Smooth muscle cell (in vitro differentiated cells): ENCODE results near the gene NR4A3. TPM values are rescaled to one million over a fixed set of nuclear protein-coding genes. Genes with fewer than 3 reads are reported as not detected.

Experiments
- DNase-seq: peaks from one replicate; lab custom pipeline; 2025; ENCODE audit not compliant: unreplicated experiment; lab: John Stamatoyannopoulos, UW
- H2AFZ ChIP-seq: fragments of 200-600 bp; sonication (generic); 2 replicates; pipeline ENCODE4 v1.6.0; 2016; ENCODE audit warnings: antibody characterized with exemption, low read depth, mild to moderate bottlenecking
- H3F3A ChIP-seq: fragments of 200-600 bp; sonication (generic); 2 replicates; pipeline ENCODE4 v1.6.0; 2017; ENCODE audit warnings: antibody characterized with exemption, low read depth
- H3K27ac ChIP-seq: fragments of 200-600 bp; sonication (generic); 2 replicates; pipeline ENCODE4 v1.5.1; 2016; ENCODE audit warnings: low read depth, mild to moderate bottlenecking
- H3K27me3 ChIP-seq: fragments of 200-600 bp; sonication (generic); 2 replicates; pipeline ENCODE4 v1.6.1; 2016; ENCODE audit warnings: low read depth, mild to moderate bottlenecking
- H3K36me3 ChIP-seq: fragments of 200-600 bp; sonication (generic); 2 replicates; pipeline ENCODE4 v1.5.1; 2016; ENCODE audit warnings: low read depth
- H3K4me1 ChIP-seq: fragments of 200-600 bp; sonication (generic); 2 replicates; pipeline ENCODE4 v1.5.1; 2016; ENCODE audit warnings: low read depth
- H3K4me2 ChIP-seq: fragments of 200-600 bp; sonication (generic); 2 replicates; pipeline ENCODE4 v1.6.0; 2016; ENCODE audit warnings: mild to moderate bottlenecking
- H3K4me3 ChIP-seq: fragments of 200-600 bp; sonication (generic); 2 replicates; pipeline ENCODE4 v1.5.1; 2016; ENCODE audit warnings: mild to moderate bottlenecking
- H3K79me2 ChIP-seq: fragments of 200-600 bp; sonication (generic); 2 replicates; pipeline ENCODE4 v1.6.0; 2016; ENCODE audit warnings: low read depth, mild to moderate bottlenecking
- H3K9ac ChIP-seq: fragments of 200-600 bp; sonication (generic); 2 replicates; pipeline ENCODE4 v1.6.0; 2016; ENCODE audit warnings: low read depth
- H3K9me3 ChIP-seq: fragments of 200-600 bp; sonication (generic); replicated peaks from 2 replicates; pipeline ENCODE4 v1.5.1; 2016; ENCODE audit warnings: low read depth
- H4K20me1 ChIP-seq: fragments of 200-600 bp; sonication (generic); 2 replicates; pipeline ENCODE4 v1.6.0; 2016; ENCODE audit warnings: low read depth
- CTCF ChIP-seq: fragments of 200-600 bp; sonication (generic); IDR thresholded peaks from 2 replicates; pipeline ENCODE4 v1.5.1; 2017; ENCODE audit warnings: borderline replicate concordance, mild to moderate bottlenecking, antibody characterized with exemption; ENCODE audit not compliant: insufficient read depth, poor library complexity, severe bottlenecking
- WGBS: methylation state at CpG from one replicate; pipeline ENCODE4 v1.1.7; 2016; ENCODE audit warnings: low lambda C conversion rate; 5-methylcytosine and 5-hydroxymethylcytosine counted together
- polyA plus RNA-seq: library from polyadenylated mRNA; unstranded; fragments of >200 nt; fragmentation: Nextera tagmentation; extraction: Ambion mirVana; gene quantifications from 2 replicates; pipeline ENCODE4 v1.2.1, GENCODE V29; 2016
- total RNA-seq: library from RNA; depleted of rRNA; stranded (reverse); fragments of >200 nt; gene quantifications from 2 replicates; pipeline ENCODE4 v1.2.3, GENCODE V29; 2014

NR4A3 gene
- total and polyA plus RNA-seq, 2 experiments from 2014 or later = 7.8 to 23.5 TPM

DNA sequence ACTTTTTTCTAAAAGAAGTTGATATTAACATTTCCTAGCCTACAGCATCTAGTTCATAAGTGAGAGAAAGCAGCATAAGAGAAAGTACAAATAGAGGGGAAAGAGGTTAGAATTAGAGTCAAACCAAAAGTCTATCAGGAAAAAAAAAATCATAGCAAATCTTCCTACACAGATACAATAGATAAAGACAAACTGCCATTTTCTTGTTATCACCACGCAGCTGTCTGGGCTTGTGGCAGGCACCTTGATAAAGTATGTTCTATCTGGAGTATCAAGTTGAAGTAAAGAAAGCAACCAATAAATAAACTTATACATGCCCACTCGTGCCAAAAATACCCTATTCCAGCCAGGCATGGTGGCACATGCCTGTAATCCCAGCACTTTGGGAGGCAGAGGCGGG lies 5.3 kb upstream of the NR4A3 start:
- TF ChIP-seq CTCF = no peak
- H3K36me3 ChIP-seq = no peaks in the 10 kb centered on the region
- H3K4me3 ChIP-seq = no peak overlapping the region
- DNase-seq = no peak
- no peaks in the 10 kb centered on the region for H3K27me3 ChIP-seq
- no peak overlapping the region for H3K27ac ChIP-seq
- peaks cover 9% of the 10 kb centered on the region for H3F3A ChIP-seq
- H3K4me1 ChIP-seq = peaks cover 9% of the 10 kb centered on the region
- H3K4me2 ChIP-seq = no peak overlapping the region
- no peaks in the 10 kb centered on the region for H4K20me1 ChIP-seq
- peaks cover 4% of the 10 kb centered on the region for H3K79me2 ChIP-seq
- H3K9ac ChIP-seq = no peak overlapping the region
- H3K9me3 ChIP-seq = no peaks in the 10 kb centered on the region
- H2AFZ ChIP-seq = no peak overlapping the region
- 96% methylated on average over 3 of the region's 3 CpGs for WGBS

DNA sequence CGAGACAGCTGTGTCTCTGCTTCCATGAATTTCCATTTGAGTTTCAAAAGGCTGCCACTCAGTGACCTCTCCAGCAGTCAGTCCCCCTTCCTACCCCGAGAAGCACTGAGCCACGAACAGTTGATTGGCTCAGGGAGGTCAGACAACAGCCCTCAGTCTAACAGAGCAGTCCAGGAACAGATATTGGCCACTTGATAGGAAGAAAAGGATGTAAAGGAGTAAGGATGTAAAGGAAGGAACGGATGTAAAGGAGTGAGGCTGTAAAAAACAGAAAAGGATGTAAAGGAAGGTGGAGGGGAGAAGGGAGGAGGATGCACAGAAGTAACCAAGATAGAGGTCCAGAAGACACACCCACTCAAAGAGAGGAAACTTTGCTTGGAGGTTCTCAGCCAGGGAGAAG lies 3.2 kb upstream of the NR4A3 start:
- Histone ChIP-seq H3K36me3 (no peaks in the 10 kb centered on the region), H3K27ac (peak overlapping the region; percentile 98), H4K20me1 (peaks cover 9% of the 10 kb centered on the region), H3K27me3 (no peaks in the 10 kb centered on the region), H3K9ac (peak overlapping the region; percentile 99), H3K4me1 (peaks cover 9% of the 10 kb centered on the region), H3K9me3 (no peaks in the 10 kb centered on the region), H3K4me3 (peak overlapping the region; percentile 83), H3F3A (peaks cover 9% of the 10 kb centered on the region), H2AFZ (no peak overlapping the region), H3K79me2 (peaks cover 4% of the 10 kb centered on the region), H3K4me2 (peak overlapping the region; percentile 85)
- no peak for DNase-seq
- TF ChIP-seq CTCF = no peak
- 34% methylated on average over 4 of the region's 4 CpGs for WGBS

GRCh38 chr9:99819123-99819855 lies 2.4 kb upstream of the NR4A3 start:
- peak; percentile 98 for DNase-seq
- peak overlapping the region; percentile 83 for H3K4me3 ChIP-seq
- no peak for TF ChIP-seq CTCF
- WGBS = 0% methylated on average over 47 of the region's 54 CpGs
- no peaks in the 10 kb centered on the region for H3K36me3 ChIP-seq
- no peaks in the 10 kb centered on the region for H3K79me2 ChIP-seq
- peak overlapping the region; percentile 85 for H3K4me2 ChIP-seq
- H3K4me1 ChIP-seq = peaks cover 9% of the 10 kb centered on the region
- H2AFZ ChIP-seq = no peak overlapping the region
- H3K9ac ChIP-seq = peak overlapping the region; percentile 99
- no peaks in the 10 kb centered on the region for H3K9me3 ChIP-seq
- peaks cover 7% of the 10 kb centered on the region for H3K27me3 ChIP-seq
- H3K27ac ChIP-seq = peak overlapping the region; percentile 98
- H3F3A ChIP-seq = peaks cover 9% of the 10 kb centered on the region
- peaks cover 17% of the 10 kb centered on the region for H4K20me1 ChIP-seq
